ACC112 (cell line): ENCODE data around the gene ARFIP2.

Source experiments
- H2AFZ ChIP-seq: fragments of 200-600 bp; sonication (generic); one replicate; pipeline ENCODE4 v1.6.0; 2017; ENCODE audit warnings: antibody characterized with exemption, low read length; ENCODE audit not compliant: unreplicated experiment
- H3K27ac ChIP-seq: fragments of 200-600 bp; sonication (generic); 2 replicates; pipeline ENCODE4 v1.5.1; 2014; ENCODE audit warnings: low read depth, mild to moderate bottlenecking, antibody characterized with exemption, low read length, moderate library complexity
- H3K27me3 ChIP-seq: fragments of 200-600 bp; sonication (generic); 2 replicates; pipeline ENCODE4 v1.6.1; 2014; ENCODE audit warnings: mild to moderate bottlenecking, antibody characterized with exemption, low read length, moderate library complexity, mixed read lengths; ENCODE audit not compliant: insufficient read depth
- H3K36me3 ChIP-seq: fragments of 200-600 bp; sonication (generic); 2 replicates; pipeline ENCODE4 v1.6.1; 2016; ENCODE audit warnings: mild to moderate bottlenecking, antibody characterized with exemption, low read length, moderate library complexity, mixed read lengths; ENCODE audit not compliant: insufficient read depth
- H3K4me1 ChIP-seq: fragments of 200-600 bp; sonication (generic); one replicate; pipeline ENCODE4 v1.6.1; 2016; ENCODE audit warnings: low read length, mixed read lengths; ENCODE audit not compliant: insufficient read depth, unreplicated experiment, control insufficient read depth
- H3K4me3 ChIP-seq: fragments of 200-600 bp; sonication (generic); 2 replicates; pipeline ENCODE4 v1.5.1; 2014; ENCODE audit warnings: mild to moderate bottlenecking, low read depth, low read length
- H3K79me2 ChIP-seq: fragments of 200-600 bp; sonication (generic); one replicate; pipeline ENCODE4 v1.6.0; 2016; ENCODE audit warnings: low read length; ENCODE audit not compliant: control insufficient read depth, unreplicated experiment, insufficient read depth

Gene ARFIP2

DNA sequence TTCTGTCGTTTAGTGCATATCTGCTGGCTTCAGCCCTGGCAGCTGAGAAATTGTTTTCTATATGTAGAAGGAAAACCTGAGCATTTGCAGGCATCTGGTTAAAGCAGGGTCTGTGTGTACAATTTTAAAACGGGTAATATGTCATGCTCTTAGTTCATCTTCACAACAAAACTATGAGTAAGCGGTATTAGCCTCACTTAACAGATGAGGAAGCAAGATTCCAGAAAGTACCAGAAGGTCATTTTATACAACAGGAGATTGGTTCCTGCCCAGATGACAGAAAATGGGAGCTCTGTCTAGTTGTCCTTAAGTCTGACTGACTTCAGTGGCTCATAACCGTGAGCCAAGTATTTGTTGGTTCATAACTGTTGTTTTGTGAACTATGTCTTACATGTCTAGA lies 1.3 kb upstream of the ARFIP2 start:
- Histone ChIP-seq H3K27me3 (no peaks in the 10 kb centered on the region), H3K4me1 (peaks cover 27% of the 10 kb centered on the region), H3K4me3 (peak overlapping the region; percentile 98), H3K27ac (peak overlapping the region; percentile 72), H3K36me3 (peaks cover 37% of the 10 kb centered on the region), H3K79me2 (peaks cover 51% of the 10 kb centered on the region), H2AFZ (no peak overlapping the region)

DNA sequence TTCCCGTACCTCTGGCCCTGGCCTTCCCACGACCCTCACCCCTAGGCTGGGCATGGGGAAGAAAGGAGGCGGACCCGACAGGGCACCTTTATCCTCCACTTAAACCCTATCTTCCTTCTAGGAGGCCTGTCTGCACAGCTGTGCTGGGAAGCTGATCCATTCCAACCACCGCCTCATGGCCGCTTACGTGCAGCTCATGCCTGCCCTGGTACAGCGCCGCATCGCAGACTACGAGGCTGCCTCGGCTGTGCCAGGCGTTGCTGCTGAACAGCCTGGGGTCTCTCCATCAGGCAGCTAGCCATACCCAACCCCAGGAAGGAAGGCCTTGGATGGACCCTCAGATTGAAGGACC lies 769 bp upstream of the ARFIP2 start:
- Histone ChIP-seq H3K4me3 (peak overlapping the region; percentile 98), H3K27me3 (no peaks in the 10 kb centered on the region), H3K27ac (peak overlapping the region; percentile 72), H3K36me3 (peaks cover 41% of the 10 kb centered on the region), H3K4me1 (peaks cover 27% of the 10 kb centered on the region), H3K79me2 (peaks cover 51% of the 10 kb centered on the region), H2AFZ (peak overlapping the region; percentile 10)

DNA sequence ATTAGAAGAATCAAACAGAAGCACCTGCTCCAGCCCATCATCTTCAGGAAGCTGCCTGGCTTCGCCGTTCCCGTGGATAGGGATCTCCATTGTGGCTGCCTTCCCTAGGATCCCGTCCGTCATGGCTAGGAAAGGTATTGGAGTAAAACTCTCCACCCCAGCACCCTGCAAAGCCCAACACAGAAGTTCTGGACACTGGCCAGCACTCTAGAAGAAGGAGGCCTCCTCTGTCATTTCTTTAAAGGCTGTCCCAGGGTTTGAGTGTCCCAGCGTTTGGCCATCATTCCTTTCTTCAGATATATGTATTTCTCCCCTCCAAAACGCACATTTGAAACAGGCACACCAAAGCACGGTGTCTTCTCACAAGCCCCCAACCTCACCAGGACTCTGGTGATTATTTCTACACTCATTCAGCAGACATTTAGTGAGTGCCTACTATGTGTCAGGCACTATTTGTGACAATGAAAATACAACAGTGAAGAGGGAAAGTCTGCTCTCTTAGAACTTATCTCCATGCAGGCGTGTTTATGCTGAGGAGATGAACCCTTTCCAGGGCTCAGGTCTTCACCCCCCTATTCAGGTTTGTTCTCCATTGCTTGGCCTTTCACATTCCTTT lies 724 bp downstream of the ARFIP2 start:
- peaks cover 35% of the 10 kb centered on the region for H3K36me3 ChIP-seq

DNA sequence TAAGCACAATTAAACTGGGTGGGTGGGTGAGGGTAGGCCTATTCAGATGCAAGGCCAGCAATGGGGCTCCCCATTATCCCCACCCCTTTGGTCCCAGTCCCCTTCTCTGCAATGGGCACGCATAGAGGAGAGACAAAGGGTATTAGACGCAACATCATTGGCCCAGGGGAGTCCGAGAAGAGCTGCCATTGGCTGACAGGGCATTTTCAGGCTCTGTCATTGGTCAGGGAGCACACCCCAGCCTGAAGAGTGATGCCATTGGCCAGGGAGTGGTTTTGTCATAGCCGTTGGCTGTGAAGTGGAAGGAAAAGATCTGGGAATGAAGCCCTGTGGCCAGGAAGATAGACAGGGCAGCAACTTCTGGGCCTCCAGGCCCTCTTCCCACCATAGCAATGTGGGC lies 4.6 kb downstream of the ARFIP2 start:
- H3K4me1 ChIP-seq = peaks cover 29% of the 10 kb centered on the region
- no peaks in the 10 kb centered on the region for H3K27me3 ChIP-seq
- no peak overlapping the region for H2AFZ ChIP-seq
- H3K36me3 ChIP-seq = 0 out of 2 replicates have a peak, but pooled peaks cover 8% of the 10 kb centered on the region
- H3K4me3 ChIP-seq = no peak overlapping the region
- peaks cover 33% of the 10 kb centered on the region for H3K79me2 ChIP-seq
- H3K27ac ChIP-seq = no peak overlapping the region

More for the DNA sequence above, 724 bp downstream of the ARFIP2 start:
- Histone ChIP-seq H3K79me2 (peaks cover 51% of the 10 kb centered on the region), H3K4me3 (peak overlapping the region; percentile 98), H3K27me3 (no peaks in the 10 kb centered on the region), H3K27ac (peak overlapping the region; percentile 72), H2AFZ (peak overlapping the region; percentile 26), H3K4me1 (peaks cover 27% of the 10 kb centered on the region)

DNA sequence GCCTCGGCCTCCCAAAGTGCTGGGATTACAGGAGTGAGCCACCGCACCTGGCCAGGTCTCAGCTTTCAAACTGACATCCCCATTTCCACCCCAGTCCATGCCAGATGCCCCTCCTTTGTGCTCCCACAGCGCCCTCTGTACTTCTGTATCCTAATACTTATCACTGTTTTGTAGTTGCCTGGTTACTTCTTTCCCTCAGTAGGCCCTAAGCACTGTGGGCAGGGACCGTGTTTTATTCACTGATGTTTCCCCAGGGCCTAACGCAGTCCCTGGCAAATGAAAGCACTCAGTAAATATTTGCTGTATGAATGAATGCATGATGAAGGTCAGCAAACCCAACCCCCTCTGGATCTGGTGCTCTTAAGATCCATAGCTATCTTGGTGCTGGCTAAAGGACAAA lies 5.2 kb downstream of the ARFIP2 start:
- Histone ChIP-seq H3K27ac (peak overlapping the region; percentile 4; the same call in 1 of the 2 replicates), H3K4me1 (peaks cover 29% of the 10 kb centered on the region)

DNA sequence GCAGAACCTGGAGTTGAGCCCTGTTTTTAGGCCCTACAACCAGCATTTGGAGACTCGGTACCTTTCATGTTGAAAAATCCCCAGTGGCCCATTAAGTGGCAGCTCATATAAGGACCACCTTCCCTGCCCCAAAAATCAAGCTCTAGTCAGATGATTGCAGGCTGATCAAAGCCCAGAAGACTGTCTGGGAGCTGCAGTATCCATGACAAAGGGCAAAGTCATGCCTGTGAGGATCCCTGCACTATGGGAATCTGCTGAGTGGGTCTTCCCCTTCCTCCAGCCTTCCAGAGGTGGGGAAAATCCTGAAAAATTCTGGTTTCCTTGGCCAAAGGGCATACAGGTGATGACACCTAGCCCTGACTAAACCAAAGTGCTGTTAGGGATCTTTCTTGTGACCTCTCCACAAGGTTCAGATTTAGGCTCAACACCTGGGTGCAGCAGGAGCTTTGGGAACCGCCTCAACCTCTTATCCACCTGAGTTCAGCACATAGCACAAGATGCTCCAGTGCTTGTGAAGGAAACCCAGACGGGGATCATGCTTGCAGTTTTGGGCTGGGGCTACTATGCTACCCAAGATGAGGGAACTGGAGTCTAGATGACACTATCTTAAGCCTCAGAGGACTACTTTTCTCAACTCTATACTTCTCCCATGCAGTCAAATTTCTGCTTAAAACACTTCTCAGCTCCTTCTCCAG lies 6.2 kb downstream of the ARFIP2 start:
- no peak overlapping the region for H2AFZ ChIP-seq
- H3K79me2 ChIP-seq = peaks cover 21% of the 10 kb centered on the region
- H3K4me3 ChIP-seq = no peak overlapping the region; the same call in 1 of the 2 replicates
- 0 out of 2 replicates have a peak, but pooled peaks cover 8% of the 10 kb centered on the region for H3K36me3 ChIP-seq
- peaks cover 23% of the 10 kb centered on the region for H3K4me1 ChIP-seq
- no peaks in the 10 kb centered on the region for H3K27me3 ChIP-seq
- peak overlapping the region; percentile 62; the same call in 1 of the 2 replicates for H3K27ac ChIP-seq

More for the DNA sequence above, 5.2 kb downstream of the ARFIP2 start:
- Histone ChIP-seq H3K79me2 (peaks cover 29% of the 10 kb centered on the region), H2AFZ (no peak overlapping the region), H3K4me3 (no peak overlapping the region), H3K27me3 (no peaks in the 10 kb centered on the region), H3K36me3 (0 out of 2 replicates have a peak, but pooled peaks cover 8% of the 10 kb centered on the region)

DNA sequence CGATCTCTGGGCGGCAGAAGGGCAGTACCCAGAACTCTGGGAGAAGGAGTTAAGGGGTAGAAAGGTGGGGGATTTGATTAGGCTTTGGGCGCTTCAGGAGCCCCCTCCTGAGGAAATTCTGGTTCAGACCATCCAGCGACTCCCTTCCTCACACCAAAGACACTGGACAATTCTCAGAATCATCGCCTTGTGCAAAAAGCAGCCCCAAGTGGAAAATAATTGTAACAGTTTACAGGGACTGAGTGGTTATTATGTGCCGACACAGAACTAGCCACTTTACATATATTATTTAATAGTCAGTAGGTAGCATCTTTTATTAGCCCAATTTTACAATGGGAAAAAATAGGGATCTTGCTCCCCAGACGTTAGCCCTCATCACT lies 6.7 kb downstream of the ARFIP2 start:
- Histone ChIP-seq H3K27me3 (no peaks in the 10 kb centered on the region), H3K79me2 (peaks cover 18% of the 10 kb centered on the region), H3K4me3 (peak overlapping the region; percentile 84), H3K27ac (peak overlapping the region; percentile 62), H3K36me3 (0 out of 2 replicates have a peak, but pooled peaks cover 8% of the 10 kb centered on the region), H3K4me1 (peaks cover 17% of the 10 kb centered on the region), H2AFZ (peak overlapping the region; percentile 90)

DNA sequence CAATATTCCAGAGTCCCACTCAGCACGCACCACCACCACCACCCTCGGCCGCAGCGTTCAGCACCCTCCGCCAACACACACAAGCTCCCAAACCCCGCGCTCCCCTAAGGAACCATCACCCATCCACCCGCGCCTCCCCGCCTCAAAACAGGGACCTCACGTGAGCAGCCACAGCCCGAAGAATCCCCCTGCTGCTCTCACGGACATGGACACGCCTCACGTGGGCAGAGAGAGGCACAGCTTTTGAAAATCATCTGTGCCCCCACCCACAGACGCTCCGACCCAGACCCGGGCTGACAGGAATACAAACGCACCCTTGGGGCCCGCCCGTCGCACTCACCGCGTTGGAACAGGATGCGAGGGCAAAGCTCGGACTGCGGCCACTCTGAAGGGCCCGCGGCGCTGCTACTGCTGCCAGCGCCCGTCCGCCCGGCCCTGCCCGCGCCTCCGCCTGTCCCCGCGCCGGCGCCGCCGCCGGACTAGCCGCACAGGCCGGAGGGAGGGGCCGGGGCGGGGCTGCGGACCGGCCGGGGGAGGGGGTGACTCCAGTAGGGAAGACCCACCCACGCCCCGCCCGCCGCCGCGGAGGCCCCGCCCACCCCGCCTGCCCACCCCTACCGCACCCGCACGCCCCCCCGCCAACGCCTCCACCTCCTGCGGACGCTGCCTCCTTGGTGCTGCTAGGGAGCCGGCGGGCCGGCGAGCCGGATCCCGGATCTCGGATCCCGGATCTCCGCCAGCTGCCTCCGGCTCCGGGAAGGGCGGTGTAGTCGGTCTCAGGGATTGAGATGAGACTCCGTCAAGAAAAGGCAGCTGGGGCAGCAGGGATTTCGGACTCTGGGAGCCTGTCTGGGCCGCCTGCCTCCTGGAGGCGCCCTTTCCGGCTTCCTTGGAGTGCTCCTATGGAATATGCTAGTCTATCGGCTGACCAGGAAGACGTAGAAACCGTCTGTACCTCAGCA lies 7.4 kb downstream of the ARFIP2 start, which contains the start of gene TRIM3:
TSS of gene TRIM3 (minus strand) at position 491 of the 962 bp plus-strand sequence. CDS start 8,246 bp downstream, outside the sequence.
- peaks cover 14% of the 10 kb centered on the region for H3K79me2 ChIP-seq
- H3K36me3 ChIP-seq = 0 out of 2 replicates have a peak, but pooled peaks cover 8% of the 10 kb centered on the region
- peak within 1 kb of the TSS; percentile 90 for H2AFZ ChIP-seq
- H3K4me1 ChIP-seq = peaks cover 15% of the 10 kb centered on the region
- no peaks in the 10 kb centered on the region for H3K27me3 ChIP-seq
- peak within 1 kb of the TSS; percentile 62 for H3K27ac ChIP-seq
- H3K4me3 ChIP-seq = peak within 1 kb of the TSS; percentile 84

DNA sequence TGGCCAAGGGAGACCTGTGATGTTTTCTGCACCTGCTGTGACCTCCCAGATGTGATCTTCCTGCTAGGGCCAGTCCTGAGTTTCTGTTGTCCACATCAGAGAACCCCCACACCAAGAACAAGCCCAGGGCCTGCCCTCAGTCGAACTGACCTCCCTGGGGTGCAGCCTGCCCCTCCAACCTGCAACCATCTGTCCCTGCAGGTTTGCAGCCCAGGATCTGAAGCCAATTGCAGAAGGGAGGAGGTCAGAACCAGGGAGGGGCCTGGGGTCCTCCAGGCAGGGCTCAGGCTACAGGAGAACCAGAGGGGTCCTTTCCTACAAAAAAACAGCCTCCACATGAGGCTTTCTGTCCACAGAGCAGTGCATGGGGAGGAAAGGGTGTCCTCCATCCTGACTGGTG lies 8.2 kb downstream of the ARFIP2 start:
- Histone ChIP-seq H3K27ac (no peak overlapping the region), H3K4me1 (peaks cover 15% of the 10 kb centered on the region), H2AFZ (no peak overlapping the region), H3K4me3 (peak overlapping the region; percentile 78), H3K36me3 (0 out of 2 replicates have a peak, but pooled peaks cover 8% of the 10 kb centered on the region), H3K27me3 (no peaks in the 10 kb centered on the region), H3K79me2 (peaks cover 14% of the 10 kb centered on the region)

DNA sequence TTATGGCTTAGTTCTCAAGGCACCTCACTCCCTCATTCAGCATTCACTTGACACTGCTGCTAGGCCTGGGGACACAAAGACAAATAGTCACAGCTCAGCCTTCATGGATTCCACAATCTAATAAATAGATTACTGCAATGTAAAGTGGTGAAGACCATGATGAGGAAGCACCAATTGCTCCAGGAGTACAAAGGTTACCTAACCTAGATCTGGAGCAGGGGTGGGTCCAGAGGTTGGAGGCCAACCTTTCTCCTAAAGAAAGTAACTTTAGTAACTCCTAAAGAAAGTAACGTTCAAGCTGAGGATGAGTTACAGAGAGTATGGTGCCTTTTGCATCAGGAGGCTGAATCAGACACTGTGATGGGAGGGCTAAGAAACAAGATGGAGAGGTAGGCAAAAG lies 11.5 kb downstream of the ARFIP2 start:
- Histone ChIP-seq H3K4me3 (no peak overlapping the region), H3K27ac (no peak overlapping the region), H3K4me1 (peaks cover 12% of the 10 kb centered on the region), H2AFZ (no peak overlapping the region), H3K36me3 (no peaks in the 10 kb centered on the region), H3K27me3 (no peaks in the 10 kb centered on the region), H3K79me2 (peaks cover 14% of the 10 kb centered on the region)
